DOHH2 (cell line): ENCODE results near the gene CAMTA1.
A peak's percentile ranks its signal among the peaks of the same experiment; 100 is the strongest.

Experiments
- H3F3A ChIP-seq: fragments of 200-600 bp; sonication (generic), shearing (Covaris generic); 2 replicates; pipeline ENCODE4 v1.6.0; 2016; ENCODE audit warnings: antibody characterized with exemption, mild to moderate bottlenecking; ENCODE audit not compliant: control insufficient read depth, insufficient read depth
- H3K27ac ChIP-seq: fragments of 200-600 bp; sonication (generic); 2 replicates; pipeline ENCODE4 v1.5.1; 2014; ENCODE audit warnings: low read depth, mild to moderate bottlenecking, low read length, moderate library complexity
- H3K27me3 ChIP-seq: fragments of 200-600 bp; sonication (generic); 2 replicates; pipeline ENCODE4 v1.6.1; 2014; ENCODE audit warnings: mild to moderate bottlenecking, low read length, mixed read lengths; ENCODE audit not compliant: control insufficient read depth
- H3K36me3 ChIP-seq: fragments of 200-600 bp; sonication (generic); 2 replicates; pipeline ENCODE4 v1.6.1; 2014; ENCODE audit warnings: mild to moderate bottlenecking, low read length, moderate library complexity, mixed read lengths; ENCODE audit not compliant: control insufficient read depth
- H3K4me1 ChIP-seq: fragments of 200-600 bp; sonication (generic); 2 replicates; pipeline ENCODE4 v1.6.1; 2014; ENCODE audit warnings: mild to moderate bottlenecking, low read length, mixed read lengths; ENCODE audit not compliant: control insufficient read depth
- H3K4me2 ChIP-seq: fragments of 200-600 bp; sonication (generic); 2 replicates; pipeline ENCODE4 v1.6.0; 2014; ENCODE audit warnings: mild to moderate bottlenecking, low read length, moderate library complexity
- H3K4me3 ChIP-seq: fragments of 200-600 bp; sonication (generic); 2 replicates; pipeline ENCODE4 v1.5.1; 2014; ENCODE audit warnings: mild to moderate bottlenecking, low read length, mixed read lengths
- H3K79me2 ChIP-seq: fragments of 200-600 bp; sonication (generic); 2 replicates; pipeline ENCODE4 v1.6.1; 2014; ENCODE audit warnings: mild to moderate bottlenecking, low read length, mixed read lengths; ENCODE audit not compliant: control insufficient read depth
- H3K9me2 ChIP-seq: fragments of 200-600 bp; sonication (generic); replicated peaks from 2 replicates; pipeline ENCODE4 v1.6.1; 2014; ENCODE audit warnings: mild to moderate bottlenecking, low read length, mixed read lengths; ENCODE audit not compliant: control insufficient read depth
- H3K9me3 ChIP-seq: fragments of 200-600 bp; sonication (generic); 2 replicates; pipeline ENCODE4 v1.6.1; 2014; ENCODE audit warnings: antibody characterized with exemption, low read length, mixed read lengths; ENCODE audit not compliant: control insufficient read depth, insufficient read depth
- H4K20me1 ChIP-seq: fragments of 200-600 bp; sonication (generic); 2 replicates; pipeline ENCODE4 v1.6.0; 2014; ENCODE audit warnings: low read depth, mild to moderate bottlenecking, antibody characterized with exemption, low read length, moderate library complexity; ENCODE audit not compliant: control insufficient read depth, insufficient read depth
- CTCF ChIP-seq: fragments of 200-600 bp; sonication (generic); IDR thresholded peaks from one replicate; pipeline ENCODE4 v1.5.1; 2014; ENCODE audit warnings: antibody characterized with exemption, mild to moderate bottlenecking, low read depth, low read length; ENCODE audit not compliant: poor library complexity, severe bottlenecking
- EZH2phosphoT487 ChIP-seq: fragments of 200-600 bp; sonication (generic); IDR thresholded peaks from 2 replicates; pipeline ENCODE4 v1.6.1; 2017; ENCODE audit warnings: borderline replicate concordance, mild to moderate bottlenecking, antibody characterized with exemption, low read length, moderate library complexity, mixed read lengths

The CAMTA1 gene

DNA sequence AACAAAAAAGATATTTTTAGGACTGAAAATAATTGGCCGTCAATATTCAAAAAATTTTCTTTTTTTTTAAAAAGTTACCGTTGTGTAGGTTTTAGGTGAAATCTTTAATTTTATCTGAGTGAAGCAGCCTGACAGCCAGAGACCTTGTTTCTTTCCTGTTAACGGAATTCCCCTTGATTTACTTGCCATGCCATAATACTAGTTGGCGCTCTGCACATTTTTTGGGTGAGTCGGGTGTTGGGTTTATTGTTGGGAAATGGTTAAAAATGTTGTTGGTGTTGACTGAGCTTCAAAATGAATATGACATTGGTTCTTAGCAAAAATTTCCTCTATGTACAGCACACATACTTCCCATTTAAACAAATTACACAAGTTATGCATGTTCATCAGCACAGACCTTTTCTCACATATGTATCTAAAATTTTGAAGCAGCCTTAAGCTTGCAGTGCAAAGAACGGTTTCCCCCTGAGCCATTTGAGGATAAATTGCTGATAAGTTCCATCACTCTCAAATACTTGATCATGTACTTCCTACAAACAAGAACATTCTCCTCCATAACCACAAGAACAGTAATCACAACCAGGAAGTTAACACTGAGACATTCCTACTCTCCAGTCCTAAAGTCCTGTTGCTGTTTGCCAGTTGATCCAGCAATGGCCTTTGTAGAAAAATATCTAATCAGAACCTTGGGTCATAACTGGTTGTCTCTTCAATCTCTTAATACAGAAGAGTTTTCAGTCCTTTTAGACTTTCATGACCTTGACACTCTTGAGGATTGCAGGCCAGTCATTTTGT is 34.2 kb downstream of the CAMTA1 start:
- Histone ChIP-seq H3K4me1 (peaks cover 29% of the 10 kb centered on the region), H3F3A (no peaks in the 10 kb centered on the region; the same call in 1 of the 2 replicates), H3K4me3 (no peak overlapping the region), H3K9me3 (no peaks in the 10 kb centered on the region), H3K27ac (no peak overlapping the region), H3K36me3 (0 out of 2 replicates have a peak, but pooled peaks cover 3% of the 10 kb centered on the region), H3K9me2 (no peaks in the 10 kb centered on the region), H3K27me3 (no peaks in the 10 kb centered on the region), H4K20me1 (peaks cover 13% of the 10 kb centered on the region), H3K4me2 (no peak overlapping the region), H3K79me2 (peaks cover 73% of the 10 kb centered on the region)
- TF ChIP-seq EZH2phosphoT487: no peak
- TF ChIP-seq CTCF: no peak

- no peaks in the 10 kb centered on the region; the same call in 1 of the 2 replicates for H3F3A ChIP-seq
- H3K4me3 ChIP-seq: no peak overlapping the region
- no peaks in the 10 kb centered on the region for H3K9me2 ChIP-seq
- H3K27ac ChIP-seq: no peak overlapping the region
- TF ChIP-seq CTCF (no peak), EZH2phosphoT487 (no peak)
- 0 out of 2 replicates have a peak overlapping the region, but pooled peaks have one; percentile 5 for H3K4me2 ChIP-seq
- peaks cover 29% of the 10 kb centered on the region for H3K4me1 ChIP-seq
- peaks cover 63% of the 10 kb centered on the region for H3K79me2 ChIP-seq
- H3K36me3 ChIP-seq: peaks cover 8% of the 10 kb centered on the region; the same call in 1 of the 2 replicates
- H3K27me3 ChIP-seq: no peaks in the 10 kb centered on the region
- H4K20me1 ChIP-seq: peaks cover 13% of the 10 kb centered on the region
- H3K9me3 ChIP-seq: no peaks in the 10 kb centered on the region
These were observed 35.6 kb downstream of the CAMTA1 start for GRCh38 chr1:6820899-6821298.

DNA sequence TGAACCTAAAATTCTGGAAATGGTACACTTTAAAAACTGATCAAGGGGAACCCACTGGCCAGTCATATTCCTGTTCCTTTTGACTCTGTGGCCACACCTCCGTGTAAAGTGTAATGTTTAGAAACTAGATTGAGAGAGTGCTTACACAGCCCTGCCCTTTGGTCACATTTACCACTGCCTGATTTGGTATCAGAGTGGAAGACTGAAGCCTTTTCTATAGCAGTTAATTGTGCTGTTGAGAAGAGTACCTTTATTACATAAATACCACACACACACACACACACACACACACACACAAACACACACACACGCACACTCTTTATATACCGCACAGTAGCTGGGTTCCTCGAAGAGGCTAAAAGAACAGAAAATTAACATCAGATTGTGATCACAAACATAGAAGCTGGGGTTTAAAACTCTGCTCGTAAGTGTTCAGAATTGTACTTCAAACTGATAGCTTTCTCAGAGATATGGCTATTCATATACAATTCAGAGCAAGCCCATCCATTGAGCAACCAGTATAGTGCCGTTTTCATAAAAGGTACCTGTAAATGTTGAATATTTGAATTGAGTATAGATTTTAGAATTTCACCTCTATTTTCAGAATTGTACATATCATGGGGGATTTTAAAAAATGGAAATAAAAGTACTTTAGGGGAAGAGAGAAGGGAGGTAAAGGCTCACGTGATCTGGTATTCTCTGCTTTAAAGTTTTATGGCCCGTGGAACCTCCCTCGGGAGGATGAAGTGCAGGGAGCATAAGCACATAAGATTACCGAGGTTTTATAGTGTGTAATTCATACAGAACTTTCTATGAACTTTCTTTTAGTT is 37.5 kb downstream of the CAMTA1 start:
- Histone ChIP-seq H3K27me3 (no peaks in the 10 kb centered on the region), H3K9me3 (no peaks in the 10 kb centered on the region), H4K20me1 (no peaks in the 10 kb centered on the region), H3K9me2 (no peaks in the 10 kb centered on the region), H3K4me1 (peaks cover 26% of the 10 kb centered on the region), H3F3A (no peaks in the 10 kb centered on the region; the same call in 1 of the 2 replicates), H3K4me3 (no peak overlapping the region), H3K36me3 (peaks cover 13% of the 10 kb centered on the region), H3K4me2 (no peak overlapping the region), H3K27ac (no peak overlapping the region), H3K79me2 (peaks cover 53% of the 10 kb centered on the region)
- TF ChIP-seq EZH2phosphoT487: no peak
- no peak for TF ChIP-seq CTCF
